ENCODE data around the gene HS3ST3B1. TPM values are rescaled to one million over a fixed set of nuclear protein-coding genes. Genes with fewer than 3 reads are reported as not detected.

HS3ST3B1 gene
- total RNA-seq, 1 experiment from 2014 or later, result 2.4 TPM

- Histone ChIP-seq H2AFZ (ENCODE audit: low read depth, low read length, poor library complexity, severe bottlenecking) (no peak overlapping the region), H3K27me3 (ENCODE audit: insufficient read depth, low read length) (no peaks in the 10 kb centered on the region), H3K9me2 (ENCODE audit: insufficient read depth) (no peaks in the 10 kb centered on the region), H3K9ac (ENCODE audit: low read length) (no peak overlapping the region), H3K4me1 (ENCODE audit: control insufficient read depth in 1 of 2, insufficient read depth in 2 of 2, low read length in 2 of 2) (no peaks in the 10 kb centered on the region), H3K9me3 (ENCODE audit: control insufficient read depth in 1 of 2, insufficient read depth in 1 of 2, low read depth in 1 of 2, low read length in 2 of 2) (no peaks in the 10 kb centered on the region), H3K4me3 (replicated peaks in 1 of 2; ENCODE audit: low read depth in 1 of 2, low read length in 2 of 2) (no peak overlapping the region), H3K27ac (ENCODE audit: low read depth, low read length) (no peak overlapping the region), H3K36me3 (ENCODE audit: control insufficient read depth in 1 of 2, insufficient read depth in 2 of 2, low read length in 2 of 2) (no peaks in the 10 kb centered on the region), H3K79me2 (ENCODE audit: insufficient read depth, low read length) (no peaks in the 10 kb centered on the region), H3K4me2 (ENCODE audit: low read length) (no peak overlapping the region), H4K20me1 (ENCODE audit: insufficient read depth) (no peaks in the 10 kb centered on the region)
- TF ChIP-seq ZFX (IDR thresholded peaks at IDR 0.05) (no peak), POLR2A (IDR thresholded peaks at IDR 0.05; ENCODE audit: borderline replicate concordance, extremely low read depth, insufficient read depth, insufficient read length) (no peak), RAD21 (IDR thresholded peaks at IDR 0.05; ENCODE audit: low read depth) (no peak)
- no peak for DNase-seq (ENCODE audit: low read depth, low spot score)
- POLR2A ChIA-PET, result no interaction called here
- no peak for ATAC-seq
- BruUV-seq (replicated peaks), result no TSS peak
- intact Hi-C loops (cut with micrococcal nuclease), result no loop called here
- RAD21 ChIA-PET (ENCODE audit: low non-redundant PET in 1 of 2, low total read pairs in 2 of 2, uncharacterized antibody in 2 of 2, unreplicated experiment in 2 of 2), result no interaction called here
- CTCF ChIA-PET, result no interaction called here
Measured at GRCh38 chr17:14361470-14361869, 60.6 kb downstream of the HS3ST3B1 start.

DNA sequence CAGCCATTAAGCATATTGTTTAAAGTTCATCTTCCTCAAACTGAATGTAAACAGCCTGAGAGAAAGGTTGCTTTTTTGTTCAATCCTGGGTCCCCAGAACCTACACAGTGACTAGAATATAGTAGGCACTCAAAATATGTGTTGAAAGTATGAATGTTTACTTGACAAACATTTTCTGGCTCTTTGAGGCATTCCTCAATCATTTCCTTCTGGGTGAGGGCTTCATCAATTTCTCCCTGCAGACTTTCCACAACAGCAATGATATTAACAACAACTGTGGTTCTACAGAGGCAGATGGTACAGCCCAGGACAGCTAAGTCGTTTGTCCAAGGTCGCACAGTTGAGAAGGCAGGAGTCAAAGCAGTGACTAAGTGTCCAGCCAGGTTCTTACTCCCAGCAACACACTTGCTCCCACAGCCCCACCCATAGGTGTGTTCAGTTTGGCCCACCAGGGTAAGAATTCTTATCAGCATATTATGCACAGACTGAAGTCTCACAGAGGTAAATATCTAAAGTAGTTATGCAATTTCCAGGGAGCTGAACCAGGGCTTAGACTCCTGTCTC is 61.1 kb downstream of the HS3ST3B1 start:
- H3K4me1 ChIP-seq (ENCODE audit: control insufficient read depth in 1 of 2, insufficient read depth in 2 of 2, low read length in 2 of 2), result no peaks in the 10 kb centered on the region
- TF ChIP-seq SP1 (IDR thresholded peaks at IDR 0.05; ENCODE audit: low read depth) (no peak), POLR2AphosphoS5 (IDR thresholded peaks at IDR 0.05; ENCODE audit: low read depth, low read length) (no peak), EGR1 (IDR thresholded peaks at IDR 0.05; ENCODE audit: low read depth) (no peak), YY1 (IDR thresholded peaks at IDR 0.05; ENCODE audit: extremely low read depth, insufficient replicate concordance, low read depth, low read length) (no peak), ELF1 (IDR thresholded peaks at IDR 0.05; ENCODE audit: borderline replicate concordance, low read depth) (no peak), ZBTB33 (IDR thresholded peaks at IDR 0.05; ENCODE audit: extremely low read depth, insufficient replicate concordance, low read length) (no peak), JUND (IDR thresholded peaks at IDR 0.05) (no peak), POLR2A (IDR thresholded peaks at IDR 0.05; ENCODE audit: borderline replicate concordance, extremely low read depth, insufficient read depth, insufficient read length) (no peak)
- BruUV-seq (replicated peaks), result no TSS peak
- ChIA-PET CTCF (no interaction called here), POLR2A (no interaction called here), RAD21 (ENCODE audit: low non-redundant PET in 1 of 2, low total read pairs in 2 of 2, uncharacterized antibody in 2 of 2, unreplicated experiment in 2 of 2) (no interaction called here)
- no peaks in the 10 kb centered on the region for H3K79me2 ChIP-seq (ENCODE audit: insufficient read depth, low read length)
- intact Hi-C loops (cut with micrococcal nuclease), result no loop called here
- H3K9me3 ChIP-seq (ENCODE audit: control insufficient read depth in 1 of 2, insufficient read depth in 1 of 2, low read depth in 1 of 2, low read length in 2 of 2), result no peaks in the 10 kb centered on the region
- no peak overlapping the region for H3K4me2 ChIP-seq (ENCODE audit: low read length)
- no peaks in the 10 kb centered on the region for H4K20me1 ChIP-seq (ENCODE audit: insufficient read depth)
- no peaks in the 10 kb centered on the region for H3K27me3 ChIP-seq (ENCODE audit: insufficient read depth, low read length)
- H3K9me2 ChIP-seq (ENCODE audit: insufficient read depth), result no peaks in the 10 kb centered on the region
- no peak overlapping the region for H3K27ac ChIP-seq (ENCODE audit: low read depth, low read length)
- ATAC-seq (no peak), DNase-seq (ENCODE audit: low read depth, low spot score) (no peak)
- H3K36me3 ChIP-seq (ENCODE audit: control insufficient read depth in 1 of 2, insufficient read depth in 2 of 2, low read length in 2 of 2), result no peaks in the 10 kb centered on the region
- no peak overlapping the region for H2AFZ ChIP-seq (ENCODE audit: low read depth, low read length, poor library complexity, severe bottlenecking)
- H3K9ac ChIP-seq (ENCODE audit: low read length), result no peak overlapping the region
- H3K4me3 ChIP-seq (replicated peaks in 1 of 2; ENCODE audit: low read depth in 1 of 2, low read length in 2 of 2), result no peak overlapping the region
